LNCaP clone FGC (cell line): ENCODE data around the gene UBA6.

Source experiments
- DNase-seq: peaks from one replicate; pipeline ENCODE4 v3.0.0-alpha.2; 2011; ENCODE audit warnings: low read depth
- H3K4me3 ChIP-seq: 2 replicates; pipeline ENCODE4 v1.5.1; 2011; ENCODE audit warnings: mild to moderate bottlenecking, low read depth, low read length, control low read depth
- TF ChIP-seq, protein P1 (sequence below): IDR thresholded peaks from 2 replicates; pipeline ENCODE4 v1.5.1; 2012; ENCODE audit warnings: mild to moderate bottlenecking; ENCODE audit not compliant: control insufficient read depth, insufficient read depth; ENCODE audit errors: extremely low read depth

Gene UBA6

DNA sequence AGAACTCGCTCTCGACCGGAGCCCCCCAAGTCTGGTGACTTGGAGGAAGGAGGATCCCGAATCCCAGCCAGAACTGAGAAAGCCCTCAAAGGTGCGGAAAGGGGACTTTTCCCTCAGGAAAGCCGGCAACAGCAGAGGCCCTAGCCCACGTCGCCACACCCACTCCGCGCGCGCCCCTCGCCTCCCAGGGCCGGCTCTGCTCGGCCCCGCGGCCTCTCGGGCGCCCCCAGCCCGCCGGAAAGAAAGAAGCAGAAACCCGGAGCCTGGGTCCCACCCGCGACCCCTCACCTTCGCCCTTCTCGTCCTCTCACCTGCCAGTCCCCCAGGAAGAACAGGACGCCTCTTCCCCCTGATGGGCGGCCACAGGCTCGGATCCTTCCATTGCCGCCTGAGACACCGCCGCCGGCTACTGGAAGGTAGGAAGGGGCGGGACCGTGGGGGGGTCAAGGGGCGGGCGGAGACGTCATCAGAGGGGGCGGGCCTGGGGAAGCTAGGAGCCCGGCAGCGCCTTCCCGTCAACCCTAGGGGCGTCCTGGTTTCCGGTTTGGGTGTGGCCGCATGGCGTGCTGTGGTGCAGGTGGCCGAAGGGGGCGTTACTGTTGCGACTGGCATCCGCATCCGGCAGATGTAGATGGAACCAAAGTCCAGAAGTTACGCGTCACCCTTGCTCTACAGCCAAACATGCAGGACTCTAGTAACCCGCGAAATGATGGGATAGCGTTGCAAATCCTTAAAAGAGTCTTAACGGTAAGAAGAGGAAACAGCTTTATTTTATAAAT, at the start of gene UBA6:
TSS of gene UBA6 (minus strand) at position 418 of the 779 bp plus-strand sequence. CDS start at position 382, 36 bp downstream.
- peak; percentile 93 for DNase-seq

DNA sequence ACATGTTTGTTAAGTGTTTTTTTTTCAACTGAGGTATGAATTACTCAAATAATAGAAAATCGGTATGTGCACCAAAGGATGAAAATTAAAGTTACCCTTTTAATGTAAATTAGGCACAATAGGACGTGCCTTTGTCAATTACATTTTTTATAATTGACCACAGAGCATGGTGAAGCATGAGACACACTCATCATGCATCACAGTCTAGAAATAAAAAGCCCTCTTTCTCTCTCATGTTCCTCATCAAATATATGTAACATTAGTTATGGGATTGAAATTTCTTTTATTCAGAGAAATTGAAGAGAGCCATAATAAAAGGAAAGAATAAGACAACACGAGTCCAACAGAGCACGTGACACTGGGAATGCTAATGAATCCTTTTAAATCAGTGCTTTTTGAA, 49.7 kb upstream of the UBA6 start:
- TF ChIP-seq, protein P1, sequence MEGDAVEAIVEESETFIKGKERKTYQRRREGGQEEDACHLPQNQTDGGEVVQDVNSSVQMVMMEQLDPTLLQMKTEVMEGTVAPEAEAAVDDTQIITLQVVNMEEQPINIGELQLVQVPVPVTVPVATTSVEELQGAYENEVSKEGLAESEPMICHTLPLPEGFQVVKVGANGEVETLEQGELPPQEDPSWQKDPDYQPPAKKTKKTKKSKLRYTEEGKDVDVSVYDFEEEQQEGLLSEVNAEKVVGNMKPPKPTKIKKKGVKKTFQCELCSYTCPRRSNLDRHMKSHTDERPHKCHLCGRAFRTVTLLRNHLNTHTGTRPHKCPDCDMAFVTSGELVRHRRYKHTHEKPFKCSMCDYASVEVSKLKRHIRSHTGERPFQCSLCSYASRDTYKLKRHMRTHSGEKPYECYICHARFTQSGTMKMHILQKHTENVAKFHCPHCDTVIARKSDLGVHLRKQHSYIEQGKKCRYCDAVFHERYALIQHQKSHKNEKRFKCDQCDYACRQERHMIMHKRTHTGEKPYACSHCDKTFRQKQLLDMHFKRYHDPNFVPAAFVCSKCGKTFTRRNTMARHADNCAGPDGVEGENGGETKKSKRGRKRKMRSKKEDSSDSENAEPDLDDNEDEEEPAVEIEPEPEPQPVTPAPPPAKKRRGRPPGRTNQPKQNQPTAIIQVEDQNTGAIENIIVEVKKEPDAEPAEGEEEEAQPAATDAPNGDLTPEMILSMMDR, result no peak
- no peak for DNase-seq
- no peak overlapping the region for H3K4me3 ChIP-seq

More for the DNA sequence above, at the start of gene UBA6:
- H3K4me3 ChIP-seq, result peak within 1 kb of the TSS; percentile 88
- TF ChIP-seq, protein P1, result peak; percentile 45

- TF ChIP-seq, protein P1, result no peak
- no peak for DNase-seq
- no peak overlapping the region for H3K4me3 ChIP-seq
These were observed 48.3 kb upstream of the UBA6 start for GRCh38 chr4:67749286-67749685.

DNA sequence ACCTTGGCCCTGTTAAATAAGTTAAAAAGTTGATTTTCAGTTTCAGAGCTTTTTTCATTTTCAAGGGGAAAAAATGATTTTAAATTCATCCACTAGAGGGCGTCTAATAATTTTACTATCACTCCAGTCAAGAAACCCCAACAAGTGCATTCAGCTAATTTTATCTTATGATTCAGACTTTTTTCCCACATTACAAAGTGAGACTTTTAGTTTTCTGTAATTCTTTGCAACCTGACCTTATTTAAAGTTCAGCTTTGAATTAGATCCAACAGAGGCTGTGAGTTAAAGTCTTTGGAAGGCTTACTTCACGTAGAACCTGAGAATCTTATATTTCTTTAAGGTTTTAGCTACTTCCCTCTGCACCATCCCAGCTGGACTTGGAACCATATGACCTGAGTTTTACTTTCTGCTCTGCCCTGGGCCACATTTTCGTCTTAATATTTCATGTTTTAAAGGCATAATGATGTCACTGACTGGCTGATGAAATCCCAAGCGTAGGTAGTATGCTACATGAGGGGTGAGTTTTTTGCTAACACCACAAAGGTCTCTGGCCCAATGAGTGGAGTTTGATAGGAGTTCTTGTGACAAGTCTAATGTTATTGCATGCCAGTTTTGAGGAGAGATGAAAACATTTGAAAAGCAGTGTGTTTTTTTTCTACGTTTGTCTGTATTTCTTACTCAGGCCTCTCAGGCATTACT, 46.0 kb upstream of the UBA6 start:
- H3K4me3 ChIP-seq, result no peak overlapping the region
- peak; percentile 8 for DNase-seq
- TF ChIP-seq, protein P1, result peak; percentile 34; the same call in 1 of the 2 replicates

DNA sequence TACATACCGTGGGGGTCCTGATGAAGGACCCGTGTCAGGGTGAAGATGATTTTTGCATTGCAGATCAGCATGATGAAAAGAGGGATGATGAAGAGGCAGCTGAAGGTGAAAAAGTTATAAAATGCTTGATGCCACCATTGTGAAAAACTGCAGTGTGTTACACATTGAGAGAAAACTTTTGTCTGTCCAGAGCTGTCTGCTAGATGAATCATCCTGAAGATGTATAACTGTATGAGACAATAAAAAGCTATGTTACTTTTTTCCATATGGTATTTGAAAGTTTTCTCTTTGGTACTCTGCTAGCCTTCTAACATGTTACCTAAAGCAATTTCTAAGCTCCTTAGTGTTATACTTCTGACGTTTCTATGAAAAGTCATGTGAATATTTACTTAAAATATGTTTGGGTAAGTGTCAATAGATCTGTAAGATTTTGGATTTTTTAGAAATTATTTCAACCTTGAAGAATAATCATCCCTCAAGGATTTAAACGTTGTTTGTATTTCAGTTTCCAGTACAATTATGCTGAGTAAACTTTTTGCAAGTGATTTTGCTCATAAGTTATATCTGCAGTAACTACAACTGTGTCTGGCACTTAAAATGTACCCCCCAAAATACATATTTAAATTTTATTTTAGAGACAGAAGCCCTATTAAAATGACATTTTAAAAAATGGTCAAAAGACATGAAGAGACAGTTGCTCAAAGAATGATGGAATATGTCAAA, 43.8 kb upstream of the UBA6 start:
- TF ChIP-seq, protein P1, result no peak
- H3K4me3 ChIP-seq, result no peak overlapping the region
- DNase-seq, result no peak

DNA sequence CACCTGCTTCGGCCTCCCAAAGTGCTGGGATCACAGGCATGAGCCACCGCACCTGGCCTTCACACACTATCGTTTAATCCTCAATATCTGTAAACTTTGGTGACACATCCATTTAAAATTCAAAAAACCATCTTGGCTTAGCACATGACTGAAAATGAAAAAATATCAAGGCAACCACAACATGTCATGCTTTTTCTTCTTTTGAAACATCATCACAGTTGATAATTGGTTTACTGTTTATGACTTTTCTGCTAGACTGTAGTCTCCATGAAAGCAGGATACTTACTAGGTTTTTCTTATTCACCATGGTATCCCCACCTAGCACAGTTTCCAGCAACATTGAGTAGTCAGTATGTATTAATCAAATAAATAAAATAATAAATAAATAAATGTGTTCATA, 42.2 kb upstream of the UBA6 start:
- no peak overlapping the region for H3K4me3 ChIP-seq
- DNase-seq, result no peak
- TF ChIP-seq, protein P1, result no peak
